Upper lobe of left lung (tissue), 6 donors: ENCODE measurements around the gene KSR2. TPM values are rescaled to one million over a fixed set of nuclear protein-coding genes. Genes with fewer than 3 reads are reported as not detected.

Source experiments
- ATAC-seq, 2 donors: fragments of 200-7000 bp; cut with Tn5 transposase; one replicate each; pipeline ENCODE4 v1.9.1; 2022; ENCODE audit warnings: mild to moderate bottlenecking in 2 of 2, moderate library complexity in 2 of 2; ENCODE audit not compliant: low FRiP score in 2 of 2
- DNase-seq, 2 donors: peaks; one replicate each; pipeline ENCODE4 v3.0.0-alpha.2; 2019 to 2020
- H3K27ac ChIP-seq, 4 donors: fragments of 200-600 bp; sonication (generic); one replicate each; pipeline ENCODE4 v1.5.1; 2016 to 2019
- H3K27me3 ChIP-seq, 4 donors: fragments of 200-600 bp; sonication (generic); one replicate each; pipeline ENCODE4 v1.5.1; 2017 to 2019
- H3K36me3 ChIP-seq, 4 donors: fragments of 200-600 bp; sonication (generic); one replicate each; pipeline ENCODE4 v1.5.1; 2016 to 2019
- H3K4me1 ChIP-seq, 4 donors: fragments of 200-600 bp; sonication (generic); one replicate each; pipeline ENCODE4 v1.5.1; 2018 to 2019
- H3K4me3 ChIP-seq, 4 donors: fragments of 200-600 bp; sonication (generic); one replicate each; pipeline ENCODE4 v1.5.1; 2017 to 2019; ENCODE audit warnings: mild to moderate bottlenecking in 2 of 4, moderate library complexity in 1 of 4
- H3K9me3 ChIP-seq, 4 donors: fragments of 200-600 bp; sonication (generic); one replicate each; pipeline ENCODE4 v1.5.1; 2018 to 2019
- CTCF ChIP-seq, 6 experiments: fragments of 450-650 bp in 4 of 6; fragments of 200-600 bp in 2 of 6; sonication (generic) in 2 of 6; IDR thresholded peaks; one replicate each; pipeline ENCODE4 v1.5.1; 2016 to 2019; ENCODE audit warnings: antibody characterized with exemption in 6 of 6
- EP300 ChIP-seq, 4 donors: sonication (generic); formaldehyde crosslinking; IDR thresholded peaks; one replicate each; pipeline ENCODE4 v1.5.1; 2017; ENCODE audit warnings: antibody characterized with exemption in 4 of 4, control low read depth in 2 of 4
- POLR2A ChIP-seq, 4 donors: fragments of 450-650 bp; IDR thresholded peaks; one replicate each; pipeline ENCODE4 v1.5.1; 2016 to 2017; ENCODE audit warnings: antibody characterized with exemption in 4 of 4, mild to moderate bottlenecking in 2 of 4
- POLR2AphosphoS5 ChIP-seq, 2 donors: sonication (generic); formaldehyde crosslinking; IDR thresholded peaks; one replicate each; pipeline ENCODE4 v1.5.1; 2017; ENCODE audit warnings: antibody characterized with exemption in 2 of 2
- WGBS, 2 donors: methylation state at CpG; one replicate each; pipeline ENCODE4 v1.1.5; 2017 to 2018; 5-methylcytosine and 5-hydroxymethylcytosine counted together
- total RNA-seq, 6 donors: library from RNA; depleted of rRNA in 4 of 6; stranded (reverse); fragments of >200 nt in 4 of 6; gene quantifications; one replicate each; pipeline versions ENCODE4 v1.1.0 to v1.2.1, GENCODE V29; 2016 to 2021
- donor health status: DM: no; HTN: no; CAD: no; lungs with moderate emphysema.
- donor health status: DM: no; HTN: yes; CAD: no; lungs with severe emphysema.

The KSR2 gene
- total RNA-seq, 6 donors from 2014 or later = 0.30 to 3.2 (median 0.85) TPM

DNA sequence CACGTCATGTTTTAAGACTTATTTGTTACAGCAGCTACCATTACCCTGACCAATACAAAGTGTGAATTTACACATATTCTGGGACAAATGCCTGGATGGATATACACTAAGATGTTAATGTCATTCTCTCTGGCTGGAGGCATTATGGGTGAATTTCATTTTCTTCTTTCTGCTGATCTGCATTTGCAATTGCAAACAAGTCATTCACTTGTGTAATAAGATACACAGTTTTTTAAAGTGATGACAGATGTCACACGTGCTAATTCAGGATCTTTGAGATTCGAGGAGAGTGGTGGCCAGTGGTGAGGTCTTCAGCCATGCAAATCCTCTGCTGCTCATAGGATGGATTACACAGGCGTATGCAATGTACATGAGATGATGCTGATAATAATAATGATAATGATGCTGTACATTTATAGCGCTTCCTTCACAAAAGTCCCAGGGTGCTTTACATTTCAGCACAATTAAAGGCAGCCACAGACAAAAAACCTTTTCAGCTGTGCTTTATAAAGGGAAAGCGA, 451.5 kb downstream of the KSR2 start:
- H3K27ac ChIP-seq = no peak overlapping the region
- 72 to 76% methylated on average over 5 to 6 of the region's 6 CpGs for WGBS, 2 donors
- no peaks in the 10 kb centered on the region for H3K9me3 ChIP-seq
- no peaks in the 10 kb centered on the region for H3K27me3 ChIP-seq
- H3K36me3 ChIP-seq = no peaks in the 10 kb centered on the region
- DNase-seq = no peak
- H3K4me1 ChIP-seq = peaks cover 0 to 27% (median 13%) of the 10 kb centered on the region in 4 donors
- TF ChIP-seq CTCF (IDR thresholded peaks at IDR 0.05) (no peak), POLR2A (IDR thresholded peaks at IDR 0.05) (no peak), POLR2AphosphoS5 (IDR thresholded peaks at IDR 0.05) (no peak), EP300 (IDR thresholded peaks at IDR 0.05) (no peak)
- H3K4me3 ChIP-seq = no peak overlapping the region
- no peak for ATAC-seq

GRCh38 chr12:117516034-117516433, 452.8 kb downstream of the KSR2 start:
- no peak for TF ChIP-seq CTCF (IDR thresholded peaks at IDR 0.05)
- no peak for TF ChIP-seq EP300 (IDR thresholded peaks at IDR 0.05)
- TF ChIP-seq POLR2A (IDR thresholded peaks at IDR 0.05) = no peak
- TF ChIP-seq POLR2AphosphoS5 (IDR thresholded peaks at IDR 0.05) = no peak
- no peaks in the 10 kb centered on the region for H3K36me3 ChIP-seq
- WGBS, 2 donors = 56 to 71% methylated on average over 4 of the region's 4 CpGs
- H3K4me1 ChIP-seq = peaks cover 0 to 23% (median 10%) of the 10 kb centered on the region in 4 donors
- no peaks in the 10 kb centered on the region for H3K27me3 ChIP-seq
- no peaks in the 10 kb centered on the region for H3K9me3 ChIP-seq
- no peak overlapping the region for H3K27ac ChIP-seq
- H3K4me3 ChIP-seq = no peak overlapping the region
- ATAC-seq = no peak
- no peak for DNase-seq

DNA sequence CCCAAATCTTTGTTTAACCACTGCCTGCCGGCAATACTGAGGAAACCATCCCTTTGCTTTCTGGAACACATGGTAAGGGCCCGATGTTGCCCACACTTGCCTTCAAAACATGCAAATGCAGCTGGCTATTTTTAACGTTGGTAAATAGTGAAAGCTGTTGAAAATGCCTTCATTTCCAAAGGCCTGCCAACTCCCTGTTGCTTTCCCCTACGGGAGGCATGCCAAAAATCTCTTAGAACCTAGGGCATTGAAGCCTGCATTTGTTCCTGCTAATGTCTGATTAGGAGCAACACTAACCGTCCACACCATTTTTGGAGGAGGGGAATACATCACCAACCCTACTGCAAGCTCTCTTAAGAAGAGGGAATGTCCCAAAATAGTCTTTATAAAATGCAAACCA, 454.8 kb downstream of the KSR2 start:
- Histone ChIP-seq H3K9me3 (no peaks in the 10 kb centered on the region), H3K27me3 (no peaks in the 10 kb centered on the region), H3K4me1 (peaks cover 0 to 15% (median 2%) of the 10 kb centered on the region in 4 donors), H3K4me3 (no peak overlapping the region), H3K27ac (peak overlapping the region in 3 of 4 donors; percentile 7 to 58 (median 23)), H3K36me3 (no peaks in the 10 kb centered on the region)
- WGBS, 2 donors = 14 to 18% methylated on average over 5 of the region's 5 CpGs
- ATAC-seq = no peak
- TF ChIP-seq CTCF (IDR thresholded peaks at IDR 0.05) (no peak), EP300 (IDR thresholded peaks at IDR 0.05) (no peak), POLR2A (IDR thresholded peaks at IDR 0.05) (no peak), POLR2AphosphoS5 (IDR thresholded peaks at IDR 0.05) (no peak)
- peak in 1 of 2 donors; percentile 47 for DNase-seq

DNA sequence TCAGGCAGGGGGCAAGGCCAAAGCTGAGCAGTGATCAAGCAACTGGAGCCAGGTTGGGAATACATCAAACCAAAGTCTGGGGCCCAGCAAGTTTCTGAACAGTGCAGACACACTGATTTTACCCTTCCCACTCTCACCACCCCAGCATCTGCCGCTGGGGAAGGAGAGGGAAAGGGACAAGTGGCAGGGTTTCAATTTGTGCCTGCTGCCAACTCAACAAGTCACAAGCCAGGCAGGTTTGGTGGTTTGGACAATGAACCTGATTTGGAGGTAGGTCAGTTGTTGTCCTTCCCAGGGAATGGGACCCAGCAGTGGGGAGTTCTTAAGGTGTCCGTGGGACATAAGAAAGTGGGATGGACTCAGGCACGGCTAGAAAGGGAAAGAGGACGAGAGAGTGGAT, 455.4 kb downstream of the KSR2 start:
- DNase-seq (no peak), ATAC-seq (no peak)
- Histone ChIP-seq H3K36me3 (no peaks in the 10 kb centered on the region), H3K27ac (peak overlapping the region in 1 of 4 donors; percentile 58), H3K27me3 (no peaks in the 10 kb centered on the region), H3K4me3 (no peak overlapping the region), H3K9me3 (no peaks in the 10 kb centered on the region), H3K4me1 (peaks cover 0 to 15% (median 0%) of the 10 kb centered on the region in 4 donors)
- TF ChIP-seq EP300 (IDR thresholded peaks at IDR 0.05) (no peak), POLR2AphosphoS5 (IDR thresholded peaks at IDR 0.05) (no peak), CTCF (IDR thresholded peaks at IDR 0.05) (no peak), POLR2A (IDR thresholded peaks at IDR 0.05) (no peak)
- 67% methylated on average over 4 of the region's 4 CpGs for WGBS, 2 donors

GRCh38 chr12:117508468-117508867, 460.3 kb downstream of the KSR2 start:
- no peak overlapping the region for H3K27ac ChIP-seq
- no peak for TF ChIP-seq POLR2AphosphoS5 (IDR thresholded peaks at IDR 0.05)
- H3K36me3 ChIP-seq = no peaks in the 10 kb centered on the region
- peaks cover 0 to 17% (median 2%) of the 10 kb centered on the region in 4 donors for H3K4me1 ChIP-seq
- ATAC-seq (no peak), DNase-seq (no peak)
- H3K4me3 ChIP-seq = no peak overlapping the region
- no peaks in the 10 kb centered on the region for H3K27me3 ChIP-seq
- no peaks in the 10 kb centered on the region for H3K9me3 ChIP-seq
